GM12878 (cell line): ENCODE measurements around the gene POLR3F. TPM values are rescaled to one million over a fixed set of nuclear protein-coding genes. Genes with fewer than 3 reads are reported as not detected.

Experiments
- ATAC-seq: fragments of 200-7000 bp; cut with Tn5 transposase; 3 replicates; pipeline ENCODE4 v1.9.1; 2020; ENCODE audit warnings: mild to moderate bottlenecking, moderate library complexity
- BruUV-seq: library from RNA; stranded (reverse); fragments of 400-500 nt; replicated peaks from 2 replicates; lab custom pipeline; 2021; lab: Mats Ljungman, UMichigan
- CTCF ChIA-PET: fragments of 300-600 bp; sonication (Branson Sonifier 250); formaldehyde crosslinking; extraction: SDS; loops from one replicate; lab custom pipeline; 2021; ENCODE audit warnings: inconsistent platforms; lab: Yijun Ruan, JAX
- POLR2A ChIA-PET: fragments of 350-600 bp; formaldehyde crosslinking; extraction: SDS; loops from one replicate; lab custom pipeline; 2021; ENCODE audit warnings: inconsistent platforms; lab: Charles Lee
- RAD21 ChIA-PET: fragments of 300-600 bp; sonication (Branson Sonifier 250); formaldehyde crosslinking; loops from one replicate; lab custom pipeline; 2023; ENCODE audit warnings: antibody characterized with exemption; ENCODE audit not compliant: unreplicated experiment; lab: Charles Lee
- SMC1A ChIA-PET: fragments of 300-600 bp; sonication (Branson Sonifier 250); formaldehyde crosslinking; loops from one replicate; lab custom pipeline; 2023; ENCODE audit not compliant: unreplicated experiment, uncharacterized antibody; lab: Charles Lee
- DNase-seq: peaks from one replicate; pipeline ENCODE4 v3.0.0-alpha.2; 2011; ENCODE audit warnings: low read depth, low spot score
- FAIRE-seq: peaks from 3 replicates; lab custom pipeline; 2011; peaks lifted over from hg19 to GRCh38; lab: Jason Lieb, UNC
- H2AFZ ChIP-seq: 2 replicates; pipeline ENCODE4 v1.6.0; 2011; ENCODE audit warnings: low read depth, low read length, control low read depth; ENCODE audit not compliant: control insufficient read depth
- H3K27ac ChIP-seq: 2 replicates; pipeline ENCODE4 v1.5.1; 2011; ENCODE audit warnings: control low read depth; ENCODE audit not compliant: control insufficient read depth, insufficient read depth
- H3K27me3 ChIP-seq, 2 experiments: replicated peaks in 1 of 2; 2 replicates each; pipeline versions ENCODE4 v1.6.0 to v1.6.1; 2011; ENCODE audit warnings: low read length in 1 of 2; ENCODE audit not compliant: control insufficient read depth in 2 of 2, insufficient read depth in 2 of 2
- H3K36me3 ChIP-seq, 2 experiments: 2 replicates each; pipeline ENCODE4 v1.5.1; 2011; ENCODE audit warnings: low read length in 1 of 2; ENCODE audit not compliant: control insufficient read depth in 2 of 2, insufficient read depth in 2 of 2
- H3K4me1 ChIP-seq: 2 replicates; pipeline ENCODE4 v1.6.1; 2011; ENCODE audit warnings: mild to moderate bottlenecking, low read length, moderate library complexity, mixed read lengths; ENCODE audit not compliant: control insufficient read depth, insufficient read depth
- H3K4me2 ChIP-seq: 2 replicates; pipeline ENCODE4 v1.6.0; 2011; ENCODE audit warnings: control low read depth; ENCODE audit not compliant: control insufficient read depth, insufficient read depth
- H3K4me3 ChIP-seq: fragments of 200-600 bp; sonication (generic); 2 replicates; pipeline ENCODE4 v1.5.1; 2016
- H3K79me2 ChIP-seq: 2 replicates; pipeline ENCODE4 v1.6.0; 2011; ENCODE audit warnings: low read length; ENCODE audit not compliant: control insufficient read depth, insufficient read depth
- H3K9ac ChIP-seq: 2 replicates; pipeline ENCODE4 v1.8.0; 2011; ENCODE audit warnings: low read length, control low read depth, mixed read lengths; ENCODE audit not compliant: control insufficient read depth, insufficient read depth
- H3K9me3 ChIP-seq: replicated peaks from 3 replicates; pipeline ENCODE4 v1.5.1; 2011; ENCODE audit warnings: mild to moderate bottlenecking, low read length; ENCODE audit not compliant: control insufficient read depth, insufficient read depth
- H4K20me1 ChIP-seq: 2 replicates; pipeline ENCODE4 v1.6.0; 2011; ENCODE audit not compliant: control insufficient read depth, insufficient read depth
- CHD4 ChIP-seq: fragments of 200-600 bp; sonication (generic); IDR thresholded peaks from 2 replicates; pipeline ENCODE4 v1.6.1; 2016; ENCODE audit warnings: mild to moderate bottlenecking
- ELK1 ChIP-seq: IDR thresholded peaks from 2 replicates; pipeline ENCODE4 v1.6.1; 2012; ENCODE audit warnings: low read depth, low read length, improper control_type of control experiment
- IKZF1 ChIP-seq: fragments of 450-650 bp; conservative IDR thresholded peaks from 2 replicates; pipeline ENCODE4 v1.6.1; 2017; ENCODE audit warnings: antibody characterized with exemption, mild to moderate bottlenecking
- MTA2 ChIP-seq: fragments of 450-650 bp; IDR thresholded peaks from 2 replicates; pipeline ENCODE4 v1.6.1; 2016; ENCODE audit warnings: low read depth, mild to moderate bottlenecking, moderate library complexity
- POLR2A ChIP-seq: IDR thresholded peaks from 2 replicates; pipeline ENCODE4 v1.6.1; 2011; ENCODE audit warnings: low read depth, mild to moderate bottlenecking, low read length
- RAD21 ChIP-seq: IDR thresholded peaks from 2 replicates; pipeline ENCODE4 v1.6.1; 2011; ENCODE audit warnings: mild to moderate bottlenecking, low read depth, low read length, moderate library complexity; ENCODE audit not compliant: insufficient read depth
- RAD51 ChIP-seq: fragments of 450-650 bp; IDR thresholded peaks from 2 replicates; pipeline ENCODE4 v1.6.1; 2016; ENCODE audit warnings: moderate library complexity, mild to moderate bottlenecking, inconsistent platforms
- RELA ChIP-seq: fragments of 450-650 bp; IDR thresholded peaks from 2 replicates; pipeline ENCODE4 v1.8.0; 2014; ENCODE audit warnings: borderline replicate concordance; ENCODE audit not compliant: partially characterized antibody
- ZNF24 ChIP-seq: fragments of 450-650 bp; IDR thresholded peaks from 2 replicates; pipeline ENCODE4 v1.6.1; 2017; ENCODE audit warnings: antibody characterized with exemption, mild to moderate bottlenecking
- ZNF384 ChIP-seq: IDR thresholded peaks from 2 replicates; pipeline ENCODE4 v1.6.1; 2012; ENCODE audit warnings: low read depth, mild to moderate bottlenecking, low read length, improper control_type of control experiment, borderline replicate concordance
- WGBS: methylation state at CpG from one replicate; pipeline ENCODE4 v1.1.6; 2016; ENCODE audit warnings: low lambda C conversion rate; ENCODE audit not compliant: insufficient replicate concordance, insufficient coverage; ENCODE audit errors: missing lambda C conversion rate; 5-methylcytosine and 5-hydroxymethylcytosine counted together
- in situ Hi-C: fragments of 300-500 bp; cut with MboI; formaldehyde crosslinking; loops from 9 replicates; pipeline ENCODE4 v1.14.3; 2018; ENCODE audit warnings: mixed read lengths
- intact Hi-C: fragments of 100-400 bp; cut with micrococcal nuclease; formaldehyde crosslinking; loops from one replicate; pipeline ENCODE4 v1.14.2; 2022; ENCODE audit not compliant: unreplicated experiment
- polyA plus RNA-seq, 11 experiments: library from polyadenylated mRNA; depleted of rRNA in 4 of 11; unstranded in 6 of 11; stranded (reverse) in 5 of 11; fragments of >200 nt; fragmentation: Nextera tagmentation in 4 of 11; fragmentation: Illumina TruSeq in 1 of 11; extraction: Ambion mirVana in 4 of 11; extraction: Trizol in 1 of 11; gene quantifications; 1 replicate in 1 of 11; 2 replicates in 10 of 11; pipeline versions ENCODE4 v1.2.1 to v1.2.3, GENCODE V29; 2011 to 2016; ENCODE audit warnings: inconsistent platforms in 2 of 11, missing spikeins in 2 of 11, low read depth in 1 of 11
- total RNA-seq, 4 experiments: library from RNA; depleted of rRNA in 3 of 4; stranded (reverse); fragments of >200 nt in 3 of 4; fragmentation: Illumina TruSeq in 1 of 4; extraction: Trizol in 1 of 4; gene quantifications; 2 replicates each; pipeline versions ENCODE4 v1.2.1 to v1.2.3, GENCODE V29; 2013 to 2021
- TF ChIP-seq, protein P1 (sequence below): fragments of 450-650 bp; IDR thresholded peaks from 2 replicates; pipeline ENCODE4 v1.6.1; 2017; ENCODE audit warnings: mild to moderate bottlenecking, moderate library complexity
- TF ChIP-seq, protein P2 (sequence below): fragments of 450-650 bp; formaldehyde crosslinking; IDR thresholded peaks from 2 replicates; pipeline ENCODE4 v1.4.0; 2020; ENCODE audit warnings: mild to moderate bottlenecking, moderate library complexity

POLR3F gene
- total and polyA plus RNA-seq, 10 of the 15 experiments (the other 5 are each of a cell fraction or from before 2014, with no cell fraction given): 8.7 to 18.1 (median 12.6) TPM

DNA sequence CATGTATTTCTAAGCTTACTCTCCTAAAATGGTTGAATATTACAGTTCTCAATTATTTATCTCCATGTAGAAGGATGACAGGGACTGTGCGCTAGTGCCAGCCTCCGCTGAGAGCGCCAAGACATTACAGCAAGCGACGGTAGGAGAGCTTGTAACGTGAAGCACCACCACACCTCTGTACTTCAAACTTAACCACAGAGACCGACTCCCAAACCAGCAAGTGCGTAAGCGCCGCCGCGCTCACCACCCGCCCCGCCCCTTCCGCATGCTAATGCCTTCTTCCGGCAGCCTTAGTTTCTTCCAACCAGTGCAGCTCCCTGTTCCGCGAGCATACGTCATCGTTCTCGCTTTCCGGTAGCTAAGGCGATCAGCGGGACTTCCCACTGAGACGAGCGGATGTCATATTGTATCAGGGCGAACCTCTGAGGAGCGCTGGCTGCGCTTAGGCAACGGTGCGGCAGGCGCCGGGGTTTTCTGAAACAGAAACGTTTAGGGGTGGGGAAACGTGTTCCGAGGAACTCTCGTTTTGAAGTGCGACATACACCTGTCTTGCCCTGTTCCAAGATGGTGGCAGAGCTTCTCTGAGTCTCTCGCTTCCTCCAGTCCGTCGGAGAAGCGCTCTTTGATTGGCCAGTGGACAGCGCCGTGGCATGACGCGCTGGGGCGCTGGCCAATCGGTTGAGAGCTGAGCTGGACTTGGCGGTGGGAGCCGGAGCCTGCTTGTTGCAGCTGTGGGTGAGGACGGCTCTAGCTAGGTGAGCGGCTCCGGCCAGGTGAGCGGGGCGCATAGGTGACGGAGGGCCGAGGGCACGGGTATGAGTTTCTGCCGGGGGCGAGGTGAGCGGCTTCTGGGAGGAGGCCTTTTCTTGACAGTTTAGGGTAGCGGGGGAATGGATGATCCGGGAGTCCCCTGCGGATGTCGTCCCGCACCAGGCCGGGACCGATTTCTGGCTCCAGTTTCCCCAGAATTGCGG lies 40.3 kb downstream of the POLR3F start, which contains the start of gene SEC23B:
Gene SEC23B, plus strand, starts transcription at position 723 of the 974 bp plus-strand sequence. CDS start 2,896 bp downstream, outside the sequence.
- WGBS: under 1% methylated on average over 69 of the region's 69 CpGs
- no TSS peak for BruUV-seq
- H3K79me2 ChIP-seq: peaks cover 19% of the 10 kb centered on the region
- no peaks in the 10 kb centered on the region for H3K27me3 ChIP-seq
- intact Hi-C loops (loop anchor here (1.0 to 5.0 kb wide), 5 partner anchors 10 to 95 kb away; partner anchors contain the start of genes DTD1, DZANK1, POLR3F and RBBP9), in situ Hi-C loops (loop anchor here (25.0 kb wide), 1 partner anchor 1505 kb away; the partner anchor contains the start of gene NAA20)
- no peaks in the 10 kb centered on the region; a peak in 1 of 4 replicates for H3K36me3 ChIP-seq
- POLR2A ChIA-PET: interaction anchor here (0.6 to 5.2 kb wide), 17 partner anchors 8 to 502 kb away, joined by 3 to 96 read pairs (median 4); partner anchors contain the start of genes DZANK1, POLR3F, RBBP9 and ZNF133
- H3K4me1 ChIP-seq: no peaks in the 10 kb centered on the region
- H3K4me3 ChIP-seq: peak within 1 kb of the TSS; percentile 80
- peak within 1 kb of the TSS; percentile 86 for H3K9ac ChIP-seq
- SMC1A ChIA-PET: interaction anchor here (0.8 to 5.6 kb wide), 12 partner anchors 10 to 1153 kb away, joined by 3 to 83 read pairs (median 4); partner anchors contain the start of genes DZANK1, POLR3F, RBBP9 and SMIM26
- H3K27ac ChIP-seq: peak within 1 kb of the TSS; percentile 98
- peak within 1 kb of the TSS; percentile 92 for H2AFZ ChIP-seq
- DNase-seq (peak; percentile 96), ATAC-seq (peak; percentile 96), FAIRE-seq (peak; percentile 98)
- RAD21 ChIA-PET: interaction anchor here (1.0 to 3.3 kb wide), 9 partner anchors 10 to 564 kb away, joined by 4 to 67 read pairs (median 8); partner anchors contain the start of genes DZANK1, POLR3F, RBBP9 and SMIM26
- H3K4me2 ChIP-seq: peak within 1 kb of the TSS; percentile 95
- no peaks in the 10 kb centered on the region for H4K20me1 ChIP-seq
- CTCF ChIA-PET: interaction anchor here (0.7 to 4.6 kb wide), 7 partner anchors 10 to 95 kb away, joined by 3 to 46 read pairs (median 4); partner anchors contain the start of genes DZANK1, POLR3F and RBBP9
- no peaks in the 10 kb centered on the region for H3K9me3 ChIP-seq
- TF ChIP-seq ZNF24: no peak
- TF ChIP-seq RAD51: no peak
- no peak for TF ChIP-seq CHD4
- no peak for TF ChIP-seq ZNF384
- peak; percentile 58; the same call in 1 of the 2 replicates for TF ChIP-seq MTA2
- peak; percentile 71; the same call in 1 of the 2 replicates for TF ChIP-seq IKZF1
- TF ChIP-seq, protein P1, sequence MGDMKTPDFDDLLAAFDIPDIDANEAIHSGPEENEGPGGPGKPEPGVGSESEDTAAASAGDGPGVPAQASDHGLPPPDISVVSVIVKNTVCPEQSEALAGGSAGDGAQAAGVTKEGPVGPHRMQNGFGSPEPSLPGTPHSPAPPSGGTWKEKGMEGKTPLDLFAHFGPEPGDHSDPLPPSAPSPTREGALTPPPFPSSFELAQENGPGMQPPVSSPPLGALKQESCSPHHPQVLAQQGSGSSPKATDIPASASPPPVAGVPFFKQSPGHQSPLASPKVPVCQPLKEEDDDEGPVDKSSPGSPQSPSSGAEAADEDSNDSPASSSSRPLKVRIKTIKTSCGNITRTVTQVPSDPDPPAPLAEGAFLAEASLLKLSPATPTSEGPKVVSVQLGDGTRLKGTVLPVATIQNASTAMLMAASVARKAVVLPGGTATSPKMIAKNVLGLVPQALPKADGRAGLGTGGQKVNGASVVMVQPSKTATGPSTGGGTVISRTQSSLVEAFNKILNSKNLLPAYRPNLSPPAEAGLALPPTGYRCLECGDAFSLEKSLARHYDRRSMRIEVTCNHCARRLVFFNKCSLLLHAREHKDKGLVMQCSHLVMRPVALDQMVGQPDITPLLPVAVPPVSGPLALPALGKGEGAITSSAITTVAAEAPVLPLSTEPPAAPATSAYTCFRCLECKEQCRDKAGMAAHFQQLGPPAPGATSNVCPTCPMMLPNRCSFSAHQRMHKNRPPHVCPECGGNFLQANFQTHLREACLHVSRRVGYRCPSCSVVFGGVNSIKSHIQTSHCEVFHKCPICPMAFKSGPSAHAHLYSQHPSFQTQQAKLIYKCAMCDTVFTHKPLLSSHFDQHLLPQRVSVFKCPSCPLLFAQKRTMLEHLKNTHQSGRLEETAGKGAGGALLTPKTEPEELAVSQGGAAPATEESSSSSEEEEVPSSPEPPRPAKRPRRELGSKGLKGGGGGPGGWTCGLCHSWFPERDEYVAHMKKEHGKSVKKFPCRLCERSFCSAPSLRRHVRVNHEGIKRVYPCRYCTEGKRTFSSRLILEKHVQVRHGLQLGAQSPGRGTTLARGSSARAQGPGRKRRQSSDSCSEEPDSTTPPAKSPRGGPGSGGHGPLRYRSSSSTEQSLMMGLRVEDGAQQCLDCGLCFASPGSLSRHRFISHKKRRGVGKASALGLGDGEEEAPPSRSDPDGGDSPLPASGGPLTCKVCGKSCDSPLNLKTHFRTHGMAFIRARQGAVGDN: peak; percentile 32; the same call in 1 of the 2 replicates
- peak; percentile 91 for TF ChIP-seq POLR2A
- TF ChIP-seq RELA: peak; percentile 92
- TF ChIP-seq, protein P2, sequence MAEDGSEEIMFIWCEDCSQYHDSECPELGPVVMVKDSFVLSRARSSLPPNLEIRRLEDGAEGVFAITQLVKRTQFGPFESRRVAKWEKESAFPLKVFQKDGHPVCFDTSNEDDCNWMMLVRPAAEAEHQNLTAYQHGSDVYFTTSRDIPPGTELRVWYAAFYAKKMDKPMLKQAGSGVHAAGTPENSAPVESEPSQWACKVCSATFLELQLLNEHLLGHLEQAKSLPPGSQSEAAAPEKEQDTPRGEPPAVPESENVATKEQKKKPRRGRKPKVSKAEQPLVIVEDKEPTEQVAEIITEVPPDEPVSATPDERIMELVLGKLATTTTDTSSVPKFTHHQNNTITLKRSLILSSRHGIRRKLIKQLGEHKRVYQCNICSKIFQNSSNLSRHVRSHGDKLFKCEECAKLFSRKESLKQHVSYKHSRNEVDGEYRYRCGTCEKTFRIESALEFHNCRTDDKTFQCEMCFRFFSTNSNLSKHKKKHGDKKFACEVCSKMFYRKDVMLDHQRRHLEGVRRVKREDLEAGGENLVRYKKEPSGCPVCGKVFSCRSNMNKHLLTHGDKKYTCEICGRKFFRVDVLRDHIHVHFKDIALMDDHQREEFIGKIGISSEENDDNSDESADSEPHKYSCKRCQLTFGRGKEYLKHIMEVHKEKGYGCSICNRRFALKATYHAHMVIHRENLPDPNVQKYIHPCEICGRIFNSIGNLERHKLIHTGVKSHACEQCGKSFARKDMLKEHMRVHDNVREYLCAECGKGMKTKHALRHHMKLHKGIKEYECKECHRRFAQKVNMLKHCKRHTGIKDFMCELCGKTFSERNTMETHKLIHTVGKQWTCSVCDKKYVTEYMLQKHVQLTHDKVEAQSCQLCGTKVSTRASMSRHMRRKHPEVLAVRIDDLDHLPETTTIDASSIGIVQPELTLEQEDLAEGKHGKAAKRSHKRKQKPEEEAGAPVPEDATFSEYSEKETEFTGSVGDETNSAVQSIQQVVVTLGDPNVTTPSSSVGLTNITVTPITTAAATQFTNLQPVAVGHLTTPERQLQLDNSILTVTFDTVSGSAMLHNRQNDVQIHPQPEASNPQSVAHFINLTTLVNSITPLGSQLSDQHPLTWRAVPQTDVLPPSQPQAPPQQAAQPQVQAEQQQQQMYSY (CRISPR knock-in tag): no peak
- no peak; the same call in 1 of the 2 replicates for TF ChIP-seq ELK1
- TF ChIP-seq RAD21: no peak
